ENCODE data around the gene CORO1C. TPM values are rescaled to one million over a fixed set of nuclear protein-coding genes. Genes with fewer than 3 reads are reported as not detected.

CORO1C gene
- total and polyA plus RNA-seq, 9 of the 15 experiments (the other 6 are each of a cell fraction or from before 2014, with no cell fraction given): 55.2 to 280 (median 150) TPM

DNA sequence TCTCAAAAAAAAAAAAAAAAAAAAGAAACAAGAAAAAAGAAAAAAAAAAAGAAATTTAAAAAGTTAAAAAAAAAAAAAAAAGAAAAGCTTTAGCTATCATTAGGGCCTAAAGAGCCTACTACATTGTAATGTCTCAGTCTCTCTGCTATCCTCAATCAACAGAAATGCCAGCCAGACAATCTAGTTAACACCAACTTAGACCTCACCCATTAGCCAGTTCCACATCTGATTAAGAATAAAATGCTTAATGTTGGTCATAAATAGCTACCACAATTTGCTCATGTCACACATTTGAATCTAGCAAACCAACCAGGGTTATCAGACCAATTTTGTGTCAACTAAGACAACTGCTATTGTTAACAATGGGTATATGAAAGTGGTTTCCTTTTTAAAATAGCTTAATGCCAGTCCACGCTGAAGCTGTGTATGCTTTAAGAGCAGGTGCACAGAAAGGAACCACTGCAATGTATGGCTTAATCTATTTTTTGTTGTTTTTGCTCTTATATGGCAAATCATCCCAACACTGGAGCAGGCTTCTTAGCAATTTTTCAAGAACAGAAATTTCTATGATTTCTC, 52.1 kb downstream of the CORO1C start:
- no peak for TF ChIP-seq BRD9 (IDR thresholded peaks at IDR 0.05; ENCODE audit: low read depth, partially characterized antibody)
- TF ChIP-seq, protein P1, sequence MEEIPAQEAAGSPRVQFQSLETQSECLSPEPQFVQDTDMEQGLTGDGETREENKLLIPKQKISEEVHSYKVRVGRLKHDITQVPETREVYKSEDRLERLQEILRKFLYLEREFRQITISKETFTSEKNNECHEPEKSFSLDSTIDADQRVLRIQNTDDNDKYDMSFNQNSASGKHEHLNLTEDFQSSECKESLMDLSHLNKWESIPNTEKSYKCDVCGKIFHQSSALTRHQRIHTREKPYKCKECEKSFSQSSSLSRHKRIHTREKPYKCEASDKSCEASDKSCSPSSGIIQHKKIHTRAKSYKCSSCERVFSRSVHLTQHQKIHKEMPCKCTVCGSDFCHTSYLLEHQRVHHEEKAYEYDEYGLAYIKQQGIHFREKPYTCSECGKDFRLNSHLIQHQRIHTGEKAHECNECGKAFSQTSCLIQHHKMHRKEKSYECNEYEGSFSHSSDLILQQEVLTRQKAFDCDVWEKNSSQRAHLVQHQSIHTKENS (CRISPR knock-in tag; IDR thresholded peaks at IDR 0.05): no peak
- TF ChIP-seq CBX5 (IDR thresholded peaks at IDR 0.05; ENCODE audit: borderline replicate concordance, low read depth): no peak
- TF ChIP-seq EZH2 (IDR thresholded peaks at IDR 0.05; ENCODE audit: borderline replicate concordance, low read depth, low read length): no peak
- no peak for TF ChIP-seq KLF13 (tag; IDR thresholded peaks at IDR 0.05; ENCODE audit: borderline replicate concordance, low read depth)
- no peak for TF ChIP-seq CBX8 (IDR thresholded peaks at IDR 0.05; ENCODE audit: borderline replicate concordance, extremely low read depth, low read depth, low read length, poor library complexity, severe bottlenecking)
- TF ChIP-seq, protein P2, sequence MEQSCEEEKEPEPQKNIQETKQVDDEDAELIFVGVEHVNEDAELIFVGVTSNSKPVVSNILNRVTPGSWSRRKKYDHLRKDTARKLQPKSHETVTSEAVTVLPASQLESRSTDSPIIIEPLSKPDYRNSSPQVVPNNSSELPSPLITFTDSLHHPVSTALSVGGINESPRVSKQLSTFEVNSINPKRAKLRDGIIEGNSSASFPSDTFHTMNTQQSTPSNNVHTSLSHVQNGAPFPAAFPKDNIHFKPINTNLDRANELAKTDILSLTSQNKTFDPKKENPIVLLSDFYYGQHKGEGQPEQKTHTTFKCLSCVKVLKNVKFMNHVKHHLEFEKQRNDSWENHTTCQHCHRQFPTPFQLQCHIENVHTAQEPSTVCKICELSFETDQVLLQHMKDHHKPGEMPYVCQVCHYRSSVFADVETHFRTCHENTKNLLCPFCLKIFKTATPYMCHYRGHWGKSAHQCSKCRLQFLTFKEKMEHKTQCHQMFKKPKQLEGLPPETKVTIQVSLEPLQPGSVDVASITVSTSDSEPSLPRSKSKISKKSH (CRISPR knock-in tag; IDR thresholded peaks at IDR 0.05): no peak
- TF ChIP-seq ZNF217 (CRISPR knock-in tag; IDR thresholded peaks at IDR 0.05): no peak
- no peak for TF ChIP-seq SNRNP70 (optimal IDR thresholded peaks at IDR 0.05; ENCODE audit: low read depth, low read length)
- no peak for TF ChIP-seq SRSF7 (optimal IDR thresholded peaks at IDR 0.05; ENCODE audit: low read depth, low read length)
- no peak for TF ChIP-seq NUFIP1 (IDR thresholded peaks at IDR 0.05; ENCODE audit: partially characterized antibody)
- TF ChIP-seq NR4A1 (CRISPR knock-in tag; IDR thresholded peaks at IDR 0.05): no peak
- no peak for TF ChIP-seq NR4A1 (tag; IDR thresholded peaks at IDR 0.05)
- no peak for TF ChIP-seq ZNF584 (CRISPR knock-in tag; IDR thresholded peaks at IDR 0.05; ENCODE audit: low read depth)
- no peak for TF ChIP-seq SMARCC2 (IDR thresholded peaks at IDR 0.05; ENCODE audit: low read depth)
- no peak for TF ChIP-seq SP1 (CRISPR knock-in tag; IDR thresholded peaks at IDR 0.05)
- TF ChIP-seq TAF15 (IDR thresholded peaks at IDR 0.05; ENCODE audit: low read depth, low read length): no peak
- H3K9ac ChIP-seq (ENCODE audit: insufficient read depth in 1 of 2, low read depth in 2 of 2, low read length in 2 of 2): no peak overlapping the region
- FAIRE-seq: no peak
- H4K20me1 ChIP-seq (replicated peaks; ENCODE audit: control insufficient read depth, insufficient read depth, low read length): no peaks in the 10 kb centered on the region
- in situ Hi-C loops (cut with MboI) (no loop called here), intact Hi-C loops (cut with micrococcal nuclease) (no loop called here)
- ATAC-seq: no peak
- no peak overlapping the region for H2AFZ ChIP-seq (ENCODE audit: low read depth, low read length)
- H3K79me2 ChIP-seq (ENCODE audit: control insufficient read depth, insufficient read depth, low read length): peaks cover 78% of the 10 kb centered on the region
- ChIA-PET CTCF (ENCODE audit: low intra/inter-chr PET ratio) (no interaction called here), POLR2A (no interaction called here)
- H3K36me3 ChIP-seq (ENCODE audit: control insufficient read depth, insufficient read depth, low read length): peaks cover 61% of the 10 kb centered on the region
- H3K4me3 ChIP-seq: no peak overlapping the region
- no TSS peak for BruUV-seq (replicated peaks)
- no peak for DNase-seq (ENCODE audit: extremely low read depth in 1 of 4, low spot score in 3 of 4)
- 82% methylated on average over 1 of the region's 1 CpG for WGBS (ENCODE audit: insufficient coverage, low coverage, missing lambda C conversion rate)
- no peak overlapping the region for H3K4me2 ChIP-seq (ENCODE audit: insufficient read depth, low read length)
- H3K9me3 ChIP-seq (replicated peaks; ENCODE audit: control insufficient read depth, insufficient read depth, low read depth, low read length): no peaks in the 10 kb centered on the region
- no peak overlapping the region for H3K27ac ChIP-seq (ENCODE audit: extremely low read depth, low read depth, low read length)
- no peaks in the 10 kb centered on the region for H3K27me3 ChIP-seq (ENCODE audit: control insufficient read depth in 2 of 2, insufficient read depth in 2 of 2, low read length in 2 of 2)
- peaks cover 0 to 8% of the 10 kb centered on the region in 2 experiments; a peak in 3 of 5 replicates for H3K4me1 ChIP-seq (replicated peaks in 1 of 2; ENCODE audit: control insufficient read depth in 2 of 2, insufficient read depth in 2 of 2, low read length in 2 of 2)
- H3K9me1 ChIP-seq (ENCODE audit: control insufficient read depth, insufficient read depth, low read length): no peaks in the 10 kb centered on the region
